Hematopoietic multipotent progenitor cell treated with erythropoietin and hydrocortisone succinate and interleukin-3 and kit ligand, for 4 days (in vitro differentiated cells): ENCODE data around the gene FAXC.

Source experiments
- DNase-seq: peaks from one replicate; pipeline ENCODE4 v3.0.0-alpha.2; 2015

The FAXC gene

DNA sequence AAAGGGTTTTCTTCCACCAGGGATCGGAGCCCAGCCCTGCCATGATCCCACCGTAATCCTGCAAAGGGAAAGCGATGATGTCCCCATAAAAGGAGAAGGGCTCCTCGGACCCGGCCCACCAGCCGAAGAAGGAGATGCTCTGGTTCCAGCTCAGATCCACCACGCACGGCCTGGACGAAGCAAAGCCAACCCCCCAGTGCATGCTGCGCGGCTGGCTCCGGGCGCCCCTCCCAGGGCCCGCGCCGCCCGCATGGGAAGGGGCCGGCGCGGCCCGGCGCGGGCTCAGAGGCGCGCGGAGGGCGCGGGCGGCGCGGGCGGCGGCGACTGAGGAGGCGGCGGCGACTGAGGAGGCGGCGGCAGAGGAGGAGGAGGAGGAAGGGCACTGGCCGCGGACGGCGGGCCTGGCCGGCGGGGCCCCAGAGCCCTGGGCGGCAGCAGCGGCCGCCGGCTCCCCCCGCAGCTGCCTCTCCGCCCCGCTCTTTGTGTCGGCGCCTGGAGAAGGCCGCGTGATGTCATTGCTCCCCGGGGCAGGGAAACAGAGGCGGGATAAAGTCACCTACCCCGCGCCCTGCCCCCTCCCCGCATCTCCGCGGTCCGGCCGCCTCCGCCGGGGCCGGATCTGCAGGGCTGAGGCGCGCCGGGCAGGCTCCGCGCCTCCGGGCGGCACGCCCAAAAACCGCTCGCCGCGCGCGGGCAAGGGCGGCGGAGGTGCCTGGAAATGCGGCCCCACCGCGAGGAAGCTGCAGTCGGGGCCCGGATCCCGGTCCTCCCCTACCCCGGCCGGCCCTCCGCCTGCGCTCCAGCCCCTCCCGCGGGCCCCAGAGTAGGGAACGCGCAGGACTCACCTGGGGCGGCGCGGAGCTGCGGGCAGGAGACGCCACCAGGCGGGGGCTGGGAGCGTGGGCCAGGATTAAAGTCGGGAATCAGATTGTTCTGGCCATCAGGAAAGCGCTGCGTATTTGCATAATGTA is at the start of gene FAXC:
FAXC (minus strand) TSS at position 504 of the 971 bp plus-strand sequence; CDS start at position 202, 302 bp downstream.
- DNase-seq: peak; percentile 17

DNA sequence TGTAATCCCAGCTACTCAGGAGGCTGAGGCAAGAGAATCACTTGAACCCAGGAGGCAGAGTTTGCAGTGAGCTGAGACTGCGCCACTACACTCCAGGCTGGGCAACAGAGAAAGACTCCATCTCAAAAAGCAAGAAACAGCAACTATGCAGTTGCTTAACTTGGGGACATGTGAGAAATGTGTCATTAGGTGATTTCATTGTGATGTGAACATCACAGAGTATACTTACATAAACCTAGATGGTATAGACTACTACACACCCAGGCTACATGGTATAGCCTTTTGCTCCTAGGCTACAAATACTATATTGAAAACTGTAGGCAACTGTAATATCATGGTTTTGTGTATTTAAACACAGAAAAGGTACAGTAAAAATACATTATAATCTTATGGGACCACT is 47.8 kb upstream of the FAXC start:
- no peak for DNase-seq

DNA sequence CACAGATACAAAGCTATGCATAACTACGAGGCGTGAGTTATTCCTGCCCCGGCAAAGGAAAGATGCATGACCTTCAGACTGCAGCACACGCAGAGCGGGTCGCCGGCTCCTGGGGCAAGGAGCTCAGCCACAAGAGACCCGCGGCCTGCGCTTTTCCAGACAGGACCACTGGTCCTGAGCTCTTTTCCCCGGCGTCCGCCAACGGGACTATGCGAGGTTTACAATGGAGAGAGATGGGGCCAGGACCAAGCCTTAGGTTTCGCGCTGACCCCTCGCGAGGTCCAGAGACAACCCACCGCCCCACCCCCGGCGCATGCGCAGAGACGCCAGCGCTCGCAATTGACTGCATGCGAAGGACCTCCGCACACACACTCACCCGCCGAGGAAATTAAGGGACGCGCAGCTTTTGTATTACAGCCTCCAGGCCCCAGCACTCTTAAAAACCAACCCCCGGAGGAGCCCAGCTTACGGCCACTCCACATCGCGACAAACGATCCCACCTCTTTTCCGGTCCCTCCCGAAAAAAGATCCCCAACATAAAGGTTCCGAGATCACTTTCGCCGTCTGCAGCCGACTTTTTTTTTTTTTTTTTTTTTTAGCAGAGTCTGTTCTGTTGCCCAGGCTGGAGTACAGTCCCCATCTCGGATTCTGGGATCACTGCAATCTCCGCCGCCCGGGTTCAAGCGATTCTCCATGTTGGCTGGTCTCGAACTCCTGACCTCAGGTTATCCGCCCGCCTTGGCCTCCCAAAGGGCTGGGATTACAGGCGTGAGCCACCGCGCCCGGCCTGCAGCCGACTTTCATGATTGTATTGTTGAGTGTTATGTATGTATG is 44.4 kb upstream of the FAXC start, which contains the start of gene COQ3:
COQ3 (minus strand) TSS at position 498 of the 834 bp plus-strand sequence; CDS start at position 482, 16 bp downstream.
- peak; percentile 84 for DNase-seq

DNA sequence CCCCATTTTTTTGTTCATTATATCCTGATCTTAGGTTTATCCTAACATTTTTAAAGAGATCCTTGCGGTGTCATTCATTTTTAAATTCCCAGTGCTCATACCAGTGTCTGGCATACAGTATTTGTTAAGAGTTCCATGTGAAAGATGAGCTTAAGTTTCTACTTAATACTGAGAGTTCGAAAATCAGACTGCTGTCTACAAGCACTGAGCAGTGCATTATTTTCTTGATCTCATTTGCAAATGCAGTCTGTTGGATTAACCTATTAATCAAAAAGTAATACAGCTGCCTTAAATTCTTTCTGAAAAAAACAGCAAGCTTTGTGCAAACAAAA is 43.9 kb upstream of the FAXC start:
- no peak for DNase-seq

DNA sequence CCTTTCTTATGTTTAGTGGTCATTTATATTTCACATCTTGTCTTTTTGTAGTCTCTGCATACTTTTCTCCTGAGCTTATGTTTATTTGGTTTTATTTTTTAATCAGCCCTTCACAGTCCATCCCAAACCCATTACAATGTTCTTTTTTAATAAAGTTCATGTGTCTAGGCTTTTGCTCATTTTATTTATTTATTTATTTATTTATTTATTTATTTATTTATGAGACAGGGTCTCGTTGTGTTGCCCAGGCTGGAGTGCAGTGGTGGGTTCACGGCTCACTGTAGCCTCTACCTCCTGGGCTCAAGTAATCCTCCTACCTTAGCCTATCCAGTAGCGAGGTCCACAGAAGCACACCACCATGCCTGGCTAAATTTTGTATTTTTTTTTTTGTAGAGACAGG is 41.4 kb upstream of the FAXC start:
- no peak for DNase-seq

DNA sequence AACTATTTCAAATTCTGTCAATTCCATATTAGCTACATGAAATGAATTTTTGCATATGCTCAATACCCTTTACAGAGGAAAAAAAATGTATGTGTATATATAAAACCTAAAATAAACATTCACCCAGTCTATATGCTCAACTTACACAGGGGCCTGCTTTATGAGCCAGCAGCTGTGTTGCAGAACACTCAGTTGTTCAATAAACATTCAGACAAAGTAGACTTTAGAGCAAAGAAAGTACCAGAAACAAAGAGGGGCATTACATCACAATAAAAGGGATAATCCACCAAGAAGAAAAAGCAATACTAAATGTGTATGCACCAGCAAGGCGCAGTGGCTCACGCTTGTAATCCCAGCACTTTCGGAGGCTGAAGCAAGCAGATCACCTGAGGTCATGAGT is 35.0 kb upstream of the FAXC start:
- DNase-seq: no peak

DNA sequence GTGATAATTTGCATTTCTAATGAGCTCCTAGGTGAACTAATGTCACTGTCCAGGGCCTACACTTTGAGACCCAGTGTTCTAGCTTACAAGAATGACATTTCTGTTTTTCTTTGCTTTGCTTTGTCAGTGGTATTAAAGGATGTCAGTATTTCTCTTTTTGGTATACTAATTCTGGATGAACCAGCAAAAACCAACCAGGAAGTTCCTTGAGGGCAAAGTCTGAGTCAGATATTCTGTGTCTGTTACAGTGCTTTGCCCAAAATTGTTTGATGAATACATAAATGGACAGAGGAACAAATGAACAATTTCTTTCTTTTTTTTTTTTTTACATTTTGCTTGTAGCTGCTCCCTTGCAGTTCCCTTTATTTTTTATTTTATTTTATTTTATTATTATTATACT is 29.2 kb upstream of the FAXC start:
- DNase-seq: peak; percentile 6

DNA sequence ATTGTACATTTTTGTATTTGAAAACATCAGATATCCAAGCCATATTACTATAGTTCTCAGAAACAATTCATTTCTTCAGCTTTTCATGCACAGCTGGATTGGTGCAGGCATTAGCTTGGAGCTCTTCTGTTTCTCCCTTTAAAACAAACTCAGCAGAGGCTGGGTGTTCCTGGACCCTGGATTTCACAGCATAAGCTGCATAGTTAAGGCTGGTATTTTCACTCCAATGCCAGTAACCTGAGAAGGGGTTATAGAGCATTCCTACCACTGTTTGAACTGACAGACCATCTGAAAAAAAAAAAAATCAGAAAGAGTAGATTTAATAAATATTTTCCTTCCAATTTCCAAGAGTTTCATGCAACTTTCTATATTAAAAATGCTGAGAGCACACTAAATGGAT is 20.1 kb upstream of the FAXC start:
- DNase-seq: no peak

DNA sequence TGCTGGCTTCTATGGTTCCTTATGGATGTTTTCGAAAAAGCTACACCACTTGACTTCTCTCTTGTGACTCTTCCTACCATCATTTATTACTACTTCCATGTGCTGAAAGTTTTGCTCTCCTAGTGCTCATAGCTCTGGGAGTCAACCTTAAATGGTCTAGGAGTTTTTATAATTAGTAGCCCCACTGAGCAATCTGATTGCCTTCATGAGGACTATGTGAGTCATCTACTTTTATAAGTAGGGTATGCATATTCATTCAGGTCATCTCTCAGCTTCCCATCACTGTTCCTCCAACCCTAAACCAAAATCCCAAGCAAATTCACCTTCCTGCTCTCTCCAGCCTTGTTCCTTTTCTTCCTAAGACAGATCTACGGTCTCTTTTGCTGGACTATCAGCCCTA is 17.4 kb upstream of the FAXC start:
- DNase-seq: no peak

DNA sequence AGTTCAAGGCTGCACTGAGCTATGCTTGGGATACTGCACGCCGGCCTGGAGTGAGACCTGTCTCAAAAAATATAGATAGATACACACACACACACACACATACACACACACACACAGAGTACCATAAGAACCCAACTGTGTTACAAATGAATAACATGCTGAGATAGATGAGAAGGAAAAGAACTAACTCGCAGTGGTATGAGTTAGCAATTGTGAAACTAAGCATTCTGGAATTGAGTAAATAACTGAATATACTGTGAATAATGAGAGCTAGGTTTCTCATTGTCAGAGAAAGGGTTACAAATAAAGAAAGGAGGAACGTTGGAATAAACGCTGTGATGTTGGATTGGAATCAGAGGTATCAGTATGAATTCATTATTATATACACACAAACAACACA is 14.6 kb upstream of the FAXC start:
- DNase-seq: no peak

DNA sequence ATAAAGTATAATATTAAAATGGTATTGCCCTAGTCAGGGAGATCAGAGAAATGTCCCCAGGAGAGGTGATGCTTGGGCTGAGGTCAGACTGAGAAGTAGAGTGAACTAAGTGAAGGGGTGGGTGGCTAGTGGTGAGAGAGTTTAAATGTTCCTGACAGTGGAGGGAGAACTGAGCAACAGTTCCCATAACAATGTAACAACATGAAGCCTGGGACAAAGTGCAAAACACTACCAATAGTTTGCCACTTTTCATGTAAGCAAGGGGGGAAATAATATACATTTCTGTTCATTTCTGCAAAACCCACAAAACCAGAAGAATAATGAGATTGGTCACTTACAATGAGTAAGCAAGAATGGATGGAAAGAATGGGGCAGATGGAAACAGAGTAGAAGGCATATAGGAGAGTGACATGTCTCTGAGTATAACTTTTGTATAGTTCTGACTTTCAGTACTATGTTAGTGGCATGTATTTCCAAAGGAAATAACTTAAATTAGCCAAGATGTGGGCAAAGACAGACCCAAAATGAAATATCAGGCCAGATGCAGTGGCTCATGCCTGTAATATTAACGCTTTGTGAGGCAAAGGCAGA is 13.3 kb upstream of the FAXC start:
- DNase-seq: peak; percentile 34

DNA sequence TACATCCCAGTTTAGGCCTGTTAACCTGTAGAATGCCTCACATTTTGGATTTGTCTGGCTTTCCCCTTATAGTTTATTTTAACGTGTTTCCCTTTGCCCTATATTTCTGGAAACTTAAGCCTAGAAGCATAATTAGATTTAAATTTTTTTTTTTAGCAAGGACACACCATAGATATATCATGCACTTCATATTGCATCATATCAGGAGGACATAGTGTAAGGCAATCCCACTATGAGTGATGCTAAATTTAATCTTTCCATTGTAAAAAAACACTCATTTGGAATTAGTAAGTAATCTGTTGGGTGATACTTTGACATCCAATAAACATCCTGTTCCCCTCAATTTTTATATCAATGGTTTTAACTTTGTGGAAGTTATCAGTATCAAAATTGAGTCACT is 10.3 kb upstream of the FAXC start:
- DNase-seq: no peak

DNA sequence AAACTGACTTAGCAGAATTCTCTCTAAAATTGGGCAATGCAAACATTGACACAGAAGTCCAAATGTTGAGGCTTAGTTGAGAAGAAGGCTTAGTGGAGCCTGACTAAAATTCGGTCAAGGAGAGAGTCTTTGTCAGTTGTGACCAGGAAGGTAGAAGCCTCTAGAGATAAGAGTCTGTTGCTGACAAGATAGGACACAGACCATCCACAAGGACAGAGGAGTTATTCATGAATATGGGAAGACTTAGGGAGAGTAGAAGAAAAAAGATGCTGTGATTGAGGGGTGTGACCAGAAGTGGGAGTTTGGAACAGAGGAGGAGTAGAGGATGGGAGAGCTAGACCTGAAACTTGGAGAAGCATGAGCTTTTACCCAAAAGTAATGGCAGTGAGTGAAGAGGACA is 7.2 kb upstream of the FAXC start:
- no peak for DNase-seq

DNA sequence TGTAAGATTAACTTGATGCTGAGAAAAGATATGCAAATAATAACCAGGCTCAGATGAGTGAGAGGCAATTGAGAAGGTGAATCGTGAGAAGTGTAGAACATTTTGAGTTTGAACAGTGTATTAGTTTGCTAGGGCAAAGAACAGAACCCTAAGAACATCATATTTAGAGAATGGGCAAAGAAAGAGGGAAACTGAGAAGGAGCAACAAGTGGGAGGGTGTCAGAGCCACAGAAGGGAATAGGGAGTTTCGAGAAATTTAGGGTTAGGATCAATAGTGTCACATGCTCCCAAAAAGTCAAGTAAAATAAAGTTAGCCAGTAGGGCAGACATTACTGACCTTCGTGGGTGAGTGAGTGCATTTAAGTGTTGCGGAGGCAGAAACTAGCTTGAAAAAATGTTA is 5.5 kb upstream of the FAXC start:
- no peak for DNase-seq

DNA sequence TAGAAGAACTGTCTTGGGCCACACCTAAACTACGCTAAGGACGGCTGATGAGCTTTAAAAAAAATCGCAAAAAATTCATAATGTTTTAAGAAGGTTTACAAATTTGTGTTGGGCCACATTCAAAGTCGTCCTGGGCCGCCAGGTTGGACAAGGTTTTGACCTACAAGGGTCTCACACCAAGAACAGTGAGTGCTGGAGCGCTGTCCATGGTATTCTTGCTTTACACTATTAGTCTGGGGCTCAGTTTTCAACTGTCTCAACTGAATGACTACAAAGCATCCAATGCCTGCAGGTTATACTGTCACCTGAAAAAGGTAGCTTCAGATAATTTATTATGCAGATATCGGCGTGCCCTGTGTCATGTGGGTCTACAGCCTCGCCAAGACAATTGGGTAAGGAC is 3.7 kb upstream of the FAXC start:
- DNase-seq: peak; percentile 18

DNA sequence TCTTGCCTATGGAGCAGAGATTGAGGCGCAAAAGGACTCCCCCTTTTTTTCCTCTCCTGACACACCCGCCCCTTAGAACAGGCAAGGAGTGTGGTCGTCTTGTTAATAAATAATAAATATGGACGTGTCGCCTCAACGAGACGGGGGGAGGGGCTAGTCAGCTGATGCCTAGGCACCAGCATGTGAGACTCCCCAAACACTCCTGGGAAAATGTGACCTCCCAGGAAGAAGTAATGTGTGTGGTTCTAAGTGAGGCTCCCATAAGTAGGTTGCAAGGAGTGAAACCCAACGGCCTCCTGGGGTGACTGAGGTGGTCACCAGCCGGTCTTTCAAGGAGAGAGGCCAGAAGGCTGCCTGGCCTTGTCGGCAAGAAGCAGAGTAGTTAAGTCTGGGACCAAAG is 1.1 kb upstream of the FAXC start:
- no peak for DNase-seq

DNA sequence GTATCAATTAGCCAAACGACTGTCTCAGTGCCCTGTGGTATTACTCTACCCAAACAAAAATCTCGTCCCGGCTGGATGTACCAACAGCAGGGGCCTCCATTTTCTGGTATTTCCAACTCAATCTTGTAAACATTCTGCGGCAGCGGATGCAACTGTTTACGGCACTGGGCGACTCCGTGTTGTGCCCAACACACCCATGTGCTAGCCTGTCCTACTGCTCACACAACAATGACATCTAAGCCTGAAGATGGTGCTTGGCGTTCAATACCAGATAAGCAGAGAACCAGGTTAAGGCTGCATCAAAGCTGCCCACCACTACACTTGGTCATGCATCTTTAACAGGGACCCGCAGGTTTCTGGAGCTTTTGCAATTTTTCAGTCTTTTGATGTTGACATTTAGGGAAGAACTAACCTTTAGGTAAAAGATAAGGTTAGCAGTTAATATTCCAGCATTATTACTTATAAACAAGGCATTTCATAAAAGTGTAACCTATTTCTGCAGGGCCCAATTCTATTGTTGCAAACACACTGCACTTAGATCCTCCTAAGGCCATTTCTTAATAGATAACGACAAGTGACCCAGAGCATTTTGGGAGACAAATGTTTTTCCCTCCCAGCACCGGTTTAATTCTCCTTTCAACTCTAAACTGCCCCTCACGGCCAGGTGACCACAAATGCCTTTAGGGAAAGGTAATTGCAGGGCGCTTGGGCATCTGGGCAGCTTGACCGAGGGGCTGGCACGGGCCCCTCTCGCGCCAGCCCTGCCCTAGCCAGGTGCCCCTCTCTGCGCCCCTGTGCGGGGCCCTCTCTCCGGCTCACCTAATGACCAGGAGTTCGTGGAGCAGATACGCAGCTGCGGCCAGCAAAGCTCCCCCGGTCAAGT is 945 bp downstream of the FAXC start:
- no peak for DNase-seq

DNA sequence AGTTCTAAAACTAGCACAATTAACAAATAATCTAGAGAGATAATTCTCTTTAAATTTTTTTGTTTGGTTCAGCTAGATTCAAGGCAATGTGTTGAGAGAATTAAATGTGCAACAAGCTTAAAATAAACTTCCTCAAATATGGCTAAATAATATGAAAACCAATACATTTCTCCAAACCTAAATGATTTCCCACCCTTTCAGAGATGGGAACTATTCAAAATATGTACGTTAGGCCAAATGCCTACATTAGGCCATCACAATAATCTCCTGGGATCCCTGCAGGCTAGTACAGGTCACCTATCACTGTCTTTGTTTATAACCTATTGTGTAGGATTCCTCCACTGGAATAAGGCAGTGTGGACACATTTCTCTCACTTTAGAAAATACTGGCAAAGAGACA is 1.7 kb downstream of the FAXC start:
- no peak for DNase-seq

DNA sequence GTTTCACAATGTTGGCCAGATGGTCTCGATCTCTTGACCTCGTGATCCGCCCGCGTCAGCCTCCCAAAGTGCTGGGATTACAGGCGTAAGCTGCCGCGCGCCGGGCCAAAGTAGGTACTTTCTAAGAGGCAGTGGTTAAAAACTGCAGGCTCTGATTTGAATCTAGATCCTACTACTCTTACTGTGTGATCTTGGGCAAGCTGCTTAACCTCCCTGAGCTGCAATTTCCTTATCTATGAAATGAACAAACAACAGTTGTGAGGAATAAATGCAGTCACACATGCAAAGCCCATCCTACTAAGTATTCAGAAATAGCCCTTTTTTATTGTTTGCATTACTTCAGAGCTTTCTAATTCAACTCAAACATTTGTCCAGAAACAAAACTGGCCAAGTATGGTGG is 2.9 kb downstream of the FAXC start:
- DNase-seq: no peak

DNA sequence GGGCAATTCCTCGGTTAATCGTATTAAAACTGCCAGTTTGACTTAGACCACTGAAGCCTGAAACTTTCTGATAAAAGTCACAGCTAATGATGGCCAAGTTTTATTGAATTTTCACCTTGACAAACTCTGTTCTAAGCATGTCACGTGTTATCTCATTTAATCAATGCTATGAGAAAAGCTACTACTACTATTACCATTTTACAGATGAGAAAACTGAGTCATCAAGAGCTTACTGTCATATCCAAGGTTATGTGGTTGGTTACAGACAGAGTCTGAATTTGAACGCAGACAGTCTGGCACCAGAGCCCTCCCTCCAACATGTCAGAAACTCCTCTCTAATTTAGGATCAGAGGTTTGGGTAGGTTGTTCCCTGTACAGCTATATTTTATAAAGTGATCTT is 4.3 kb downstream of the FAXC start:
- DNase-seq: no peak

DNA sequence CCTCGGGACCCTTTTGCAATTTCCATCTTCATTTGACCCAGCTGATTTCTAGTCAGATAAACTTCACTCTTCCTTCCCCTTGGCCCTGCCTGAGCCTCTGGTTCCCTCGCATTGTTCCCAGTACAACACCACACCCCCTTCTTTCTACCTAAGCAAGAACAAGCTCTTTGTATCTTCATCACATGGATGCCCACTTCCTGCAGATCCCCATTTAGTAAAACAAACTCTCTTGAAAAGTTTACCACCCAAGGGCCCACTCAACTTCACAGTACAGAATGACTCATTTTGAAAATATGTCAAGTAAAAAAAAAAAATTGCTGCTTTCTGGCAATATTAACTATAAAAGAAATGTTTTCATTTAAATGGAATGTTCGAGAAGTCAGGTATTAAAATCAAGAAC is 5.2 kb downstream of the FAXC start:
- DNase-seq: no peak

DNA sequence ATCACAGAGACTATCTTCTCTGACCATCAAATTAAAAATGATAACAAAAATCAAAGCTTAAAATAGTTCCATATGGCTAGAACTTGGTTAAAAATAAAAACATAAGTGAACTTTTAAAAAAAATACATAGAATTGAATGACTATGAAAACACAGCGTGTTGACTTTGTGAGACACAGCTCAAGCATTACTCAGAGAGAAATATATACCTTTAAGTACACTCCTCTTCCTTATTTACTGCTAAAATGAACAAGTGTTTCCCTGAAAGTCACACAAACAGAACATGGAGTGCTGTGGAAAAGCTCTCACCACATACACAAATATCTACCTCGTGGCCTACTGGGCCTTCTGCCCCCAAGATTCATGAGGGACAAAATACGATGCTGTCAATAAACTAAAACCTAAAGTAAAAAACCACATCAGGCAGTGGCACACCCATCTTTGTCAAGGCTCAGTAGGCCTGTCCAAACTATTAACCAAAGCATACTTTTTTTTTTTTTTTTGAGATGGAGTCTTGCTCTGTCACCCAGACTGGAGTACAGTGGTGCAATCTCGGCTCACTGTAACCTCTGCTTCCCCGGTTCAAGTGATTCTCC is 7.5 kb downstream of the FAXC start:
- DNase-seq: no peak
